ENCODE measurements around the gene DSTYK.
A peak's percentile ranks its signal among the peaks of the same experiment; 100 is the strongest.

DSTYK gene, protein sequence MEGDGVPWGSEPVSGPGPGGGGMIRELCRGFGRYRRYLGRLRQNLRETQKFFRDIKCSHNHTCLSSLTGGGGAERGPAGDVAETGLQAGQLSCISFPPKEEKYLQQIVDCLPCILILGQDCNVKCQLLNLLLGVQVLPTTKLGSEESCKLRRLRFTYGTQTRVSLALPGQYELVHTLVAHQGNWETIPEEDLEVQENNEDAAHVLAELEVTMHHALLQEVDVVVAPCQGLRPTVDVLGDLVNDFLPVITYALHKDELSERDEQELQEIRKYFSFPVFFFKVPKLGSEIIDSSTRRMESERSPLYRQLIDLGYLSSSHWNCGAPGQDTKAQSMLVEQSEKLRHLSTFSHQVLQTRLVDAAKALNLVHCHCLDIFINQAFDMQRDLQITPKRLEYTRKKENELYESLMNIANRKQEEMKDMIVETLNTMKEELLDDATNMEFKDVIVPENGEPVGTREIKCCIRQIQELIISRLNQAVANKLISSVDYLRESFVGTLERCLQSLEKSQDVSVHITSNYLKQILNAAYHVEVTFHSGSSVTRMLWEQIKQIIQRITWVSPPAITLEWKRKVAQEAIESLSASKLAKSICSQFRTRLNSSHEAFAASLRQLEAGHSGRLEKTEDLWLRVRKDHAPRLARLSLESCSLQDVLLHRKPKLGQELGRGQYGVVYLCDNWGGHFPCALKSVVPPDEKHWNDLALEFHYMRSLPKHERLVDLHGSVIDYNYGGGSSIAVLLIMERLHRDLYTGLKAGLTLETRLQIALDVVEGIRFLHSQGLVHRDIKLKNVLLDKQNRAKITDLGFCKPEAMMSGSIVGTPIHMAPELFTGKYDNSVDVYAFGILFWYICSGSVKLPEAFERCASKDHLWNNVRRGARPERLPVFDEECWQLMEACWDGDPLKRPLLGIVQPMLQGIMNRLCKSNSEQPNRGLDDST

DNA sequence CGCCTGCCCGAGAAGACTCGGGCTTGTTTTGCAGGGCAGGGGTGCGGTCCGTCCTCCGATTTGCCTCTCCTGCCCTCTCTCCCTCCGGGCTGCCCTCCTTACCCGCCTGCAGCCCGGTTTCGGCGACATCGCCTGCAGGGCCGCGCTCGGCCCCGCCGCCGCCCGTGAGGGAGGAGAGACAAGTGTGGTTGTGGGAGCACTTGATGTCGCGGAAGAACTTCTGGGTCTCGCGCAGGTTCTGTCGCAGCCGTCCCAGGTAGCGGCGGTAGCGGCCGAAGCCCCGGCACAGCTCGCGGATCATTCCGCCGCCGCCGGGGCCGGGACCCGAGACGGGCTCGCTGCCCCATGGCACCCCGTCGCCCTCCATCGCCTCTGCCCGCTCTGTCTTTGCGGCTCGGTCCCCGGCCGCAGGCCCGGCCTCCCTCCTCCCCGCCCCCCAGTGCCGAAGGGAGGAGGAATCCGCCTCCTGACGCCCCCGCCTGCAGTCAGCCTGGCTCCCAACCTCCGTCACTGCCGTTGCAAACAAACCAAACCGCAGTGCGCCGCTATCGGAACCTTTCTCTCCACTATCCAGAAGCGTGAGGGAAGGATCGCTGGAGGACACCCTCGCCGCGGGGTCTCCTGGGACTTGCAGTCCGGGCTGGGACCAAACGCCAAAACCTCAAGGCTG is at the start of gene DSTYK:
Gene DSTYK (minus strand): TSS at position 534 of the 670 bp plus-strand sequence. CDS start 167 bp downstream, at position 367.
- peak within 1 kb of the TSS; percentile 81 for H3K27ac ChIP-seq
- peak; percentile 87 for TF ChIP-seq ZFX (IDR thresholded peaks at IDR 0.05)
- TF ChIP-seq, protein P1, sequence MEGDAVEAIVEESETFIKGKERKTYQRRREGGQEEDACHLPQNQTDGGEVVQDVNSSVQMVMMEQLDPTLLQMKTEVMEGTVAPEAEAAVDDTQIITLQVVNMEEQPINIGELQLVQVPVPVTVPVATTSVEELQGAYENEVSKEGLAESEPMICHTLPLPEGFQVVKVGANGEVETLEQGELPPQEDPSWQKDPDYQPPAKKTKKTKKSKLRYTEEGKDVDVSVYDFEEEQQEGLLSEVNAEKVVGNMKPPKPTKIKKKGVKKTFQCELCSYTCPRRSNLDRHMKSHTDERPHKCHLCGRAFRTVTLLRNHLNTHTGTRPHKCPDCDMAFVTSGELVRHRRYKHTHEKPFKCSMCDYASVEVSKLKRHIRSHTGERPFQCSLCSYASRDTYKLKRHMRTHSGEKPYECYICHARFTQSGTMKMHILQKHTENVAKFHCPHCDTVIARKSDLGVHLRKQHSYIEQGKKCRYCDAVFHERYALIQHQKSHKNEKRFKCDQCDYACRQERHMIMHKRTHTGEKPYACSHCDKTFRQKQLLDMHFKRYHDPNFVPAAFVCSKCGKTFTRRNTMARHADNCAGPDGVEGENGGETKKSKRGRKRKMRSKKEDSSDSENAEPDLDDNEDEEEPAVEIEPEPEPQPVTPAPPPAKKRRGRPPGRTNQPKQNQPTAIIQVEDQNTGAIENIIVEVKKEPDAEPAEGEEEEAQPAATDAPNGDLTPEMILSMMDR (conservative IDR thresholded peaks at IDR 0.05) = no peak

DNA sequence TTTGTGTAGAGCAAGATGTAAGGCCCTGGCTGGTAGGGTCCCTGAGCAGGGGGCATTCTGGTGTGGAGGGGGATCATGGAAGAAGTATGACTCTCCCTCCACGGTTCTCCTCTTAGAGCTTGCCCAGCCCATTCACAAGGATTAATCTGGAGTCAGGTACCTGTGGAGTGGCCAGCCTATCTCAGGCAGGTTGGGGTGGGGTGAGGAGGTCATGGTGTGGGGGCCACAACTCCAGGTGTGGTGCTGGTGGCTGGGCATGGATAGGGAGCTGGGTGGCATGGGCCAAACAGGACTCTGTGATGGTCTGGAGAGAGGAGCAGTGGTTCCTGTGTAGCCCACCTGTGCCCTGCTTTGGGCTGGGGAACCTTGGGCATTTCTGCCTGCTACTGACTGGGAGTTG is 48.5 kb upstream of the DSTYK start:
- TF ChIP-seq ZFX (IDR thresholded peaks at IDR 0.05) = no peak
- TF ChIP-seq, protein P1 (conservative IDR thresholded peaks at IDR 0.05) = no peak
- no peak overlapping the region for H3K27ac ChIP-seq

DNA sequence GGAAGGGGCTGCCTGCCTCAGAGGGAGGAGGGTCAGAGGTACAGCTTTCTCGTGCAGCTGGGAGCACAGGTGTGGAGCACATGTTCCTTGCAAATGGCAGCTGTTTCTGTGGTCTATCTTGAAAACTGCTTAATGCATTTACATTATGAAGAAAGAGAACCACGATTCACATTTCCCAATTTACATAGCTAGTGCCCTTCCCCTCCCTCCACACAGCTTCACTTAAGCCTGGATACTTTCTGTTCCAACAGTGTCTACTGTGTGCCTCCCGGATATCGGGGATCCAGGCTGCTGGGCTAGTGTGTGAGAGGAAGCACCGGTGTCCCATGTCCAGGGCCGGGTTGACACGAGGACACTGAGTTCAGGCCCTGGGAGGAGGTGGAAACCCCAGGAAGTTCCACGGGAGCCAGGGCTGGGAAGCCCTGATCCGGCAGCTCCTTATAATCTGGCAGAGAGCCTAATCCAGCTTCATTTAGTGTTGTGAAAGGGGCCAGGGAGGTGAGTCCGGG is 47.9 kb upstream of the DSTYK start:
- H3K27ac ChIP-seq = no peak overlapping the region
- TF ChIP-seq ZFX (IDR thresholded peaks at IDR 0.05) = no peak
- TF ChIP-seq, protein P1 (conservative IDR thresholded peaks at IDR 0.05) = no peak

DNA sequence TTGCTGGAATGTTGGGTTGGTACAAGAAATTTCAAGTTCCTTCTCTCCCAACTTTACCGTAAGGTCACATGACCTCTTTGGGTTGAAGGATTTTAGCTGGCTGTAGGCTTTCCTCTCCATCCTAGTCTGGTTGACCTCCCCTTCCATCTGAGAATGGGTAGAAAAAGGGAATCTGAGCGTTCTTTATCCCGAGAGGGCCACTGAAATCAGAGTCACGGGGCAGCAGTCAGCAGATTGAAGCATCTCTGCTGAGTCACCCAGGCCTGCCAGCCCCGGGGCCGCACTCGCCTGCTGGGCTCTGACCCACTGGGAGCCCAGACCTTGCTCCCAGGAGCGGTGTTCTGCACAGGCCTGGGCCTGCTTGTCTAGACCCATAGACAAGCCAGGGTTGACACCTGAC is 47.2 kb upstream of the DSTYK start:
- H3K27ac ChIP-seq = no peak overlapping the region

DNA sequence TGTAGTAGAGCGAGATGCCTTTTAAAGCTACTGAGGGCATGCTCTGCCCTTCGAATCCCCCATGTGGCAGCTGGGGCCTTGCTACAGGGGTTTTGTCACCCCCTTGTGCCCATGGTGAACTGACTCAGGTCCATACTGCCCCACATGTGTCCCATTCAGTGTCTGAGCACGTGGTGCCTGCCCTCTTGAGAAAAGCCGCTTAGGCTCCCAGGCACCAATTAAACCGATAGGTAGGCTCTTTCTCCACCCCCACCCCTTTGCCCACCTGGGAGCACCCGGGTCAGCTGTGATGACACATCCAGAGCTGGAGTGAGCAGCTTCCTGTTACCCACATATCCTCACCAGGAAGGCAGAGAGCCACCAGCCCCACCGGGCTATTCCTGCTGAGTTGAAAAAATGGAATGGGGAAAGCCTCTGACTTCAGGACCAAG is 46.8 kb upstream of the DSTYK start:
- H3K27ac ChIP-seq = no peak overlapping the region
- no peak for TF ChIP-seq ZFX (IDR thresholded peaks at IDR 0.05)
- TF ChIP-seq, protein P1 (conservative IDR thresholded peaks at IDR 0.05) = no peak

More for the DNA sequence above, 47.2 kb upstream of the DSTYK start:
- TF ChIP-seq ZFX (IDR thresholded peaks at IDR 0.05) = no peak
- TF ChIP-seq, protein P1 (conservative IDR thresholded peaks at IDR 0.05) = no peak

DNA sequence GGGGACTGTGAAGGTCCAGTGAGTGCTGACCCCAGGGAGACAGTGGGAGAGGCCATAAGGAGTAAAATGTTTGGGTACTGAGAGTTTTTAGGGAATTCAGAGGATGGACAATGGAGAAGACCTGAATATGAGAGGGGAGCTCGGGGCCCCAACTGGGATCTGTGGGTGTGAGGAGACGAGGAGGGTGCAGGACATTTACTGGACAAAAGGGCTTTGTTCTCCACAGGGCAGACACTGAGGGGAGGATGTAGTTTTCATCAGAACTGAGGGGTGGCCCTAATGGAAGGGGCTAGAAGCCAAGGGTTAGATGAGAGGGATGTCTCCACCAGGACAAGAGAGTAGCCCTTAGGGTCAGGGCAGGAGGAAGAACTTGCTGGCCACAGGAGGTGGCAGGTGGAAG is 46.2 kb upstream of the DSTYK start:
- TF ChIP-seq ZFX (IDR thresholded peaks at IDR 0.05) = no peak
- TF ChIP-seq, protein P1 (conservative IDR thresholded peaks at IDR 0.05) = no peak
- no peak overlapping the region for H3K27ac ChIP-seq

All from C4-2B (cell line).